GM18508 (cell line): ENCODE measurements around the gene ZNF429.
"Not testable (repeated sequence)": the region's sequence is repeated elsewhere in the genome, so short reads cannot be mapped to it uniquely, and the experiment has no call there.

ENCODE experiments used
- ATAC-seq: cut with Tn5 transposase; IDR thresholded peaks from one replicate; pipeline ENCODE4 v1.9.1; 2021; ENCODE audit warnings: moderate number of reproducible peaks; ENCODE audit not compliant: insufficient read depth, unreplicated experiment

Gene ZNF429

GRCh38 chr19:21512609-21513008, 7.2 kb downstream of the ZNF429 start:
- ATAC-seq, result not testable (repeated sequence)

GRCh38 chr19:21513651-21514050, 8.2 kb downstream of the ZNF429 start:
- no peak for ATAC-seq

GRCh38 chr19:21519488-21519887, 14.1 kb downstream of the ZNF429 start:
- no peak for ATAC-seq

- no peak for ATAC-seq
Measured at GRCh38 chr19:21532904-21533303, 27.5 kb downstream of the ZNF429 start.

- ATAC-seq, result not testable (repeated sequence)
Measured at GRCh38 chr19:21536741-21537290, 31.4 kb downstream of the ZNF429 start.

- ATAC-seq, result no peak
Measured at GRCh38 chr19:21559444-21559843, 54.0 kb downstream of the ZNF429 start.

GRCh38 chr19:21564406-21564805, 59.0 kb downstream of the ZNF429 start:
- no peak for ATAC-seq

GRCh38 chr19:21566073-21566472, 60.7 kb downstream of the ZNF429 start:
- ATAC-seq, result no peak

- not testable (repeated sequence) for ATAC-seq
Measured at GRCh38 chr19:21567806-21568205, 62.4 kb downstream of the ZNF429 start.

GRCh38 chr19:21568816-21569493, 63.6 kb downstream of the ZNF429 start:
- no peak for ATAC-seq

- no peak for ATAC-seq
Measured at GRCh38 chr19:21569494-21569865, 64.1 kb downstream of the ZNF429 start.

GRCh38 chr19:21571316-21571715, 65.9 kb downstream of the ZNF429 start:
- ATAC-seq, result no peak

GRCh38 chr19:21574607-21575006, 69.2 kb downstream of the ZNF429 start:
- ATAC-seq, result no peak

GRCh38 chr19:21576481-21576880, 71.1 kb downstream of the ZNF429 start:
- no peak for ATAC-seq

GRCh38 chr19:21580101-21580500, 74.7 kb downstream of the ZNF429 start:
- no peak for ATAC-seq

GRCh38 chr19:21580818-21581217, 75.4 kb downstream of the ZNF429 start:
- ATAC-seq, result no peak

- no peak for ATAC-seq
Measured at GRCh38 chr19:21581646-21582240, 76.3 kb downstream of the ZNF429 start.

- ATAC-seq, result no peak
Measured at GRCh38 chr19:21584537-21584936, 79.1 kb downstream of the ZNF429 start.

- no peak for ATAC-seq
Measured at GRCh38 chr19:21585281-21585890, 80.0 kb downstream of the ZNF429 start.

GRCh38 chr19:21586311-21587116, 81.1 kb downstream of the ZNF429 start:
- ATAC-seq, result no peak

- no peak for ATAC-seq
Measured at GRCh38 chr19:21587117-21587461, 81.7 kb downstream of the ZNF429 start.
